HEK293 (cell line): Measurements from ENCODE around the gene CLTCL1.

Source experiments
- KLF1 ChIP-seq: fragments of 450-650 bp; formaldehyde crosslinking; IDR thresholded peaks from 2 replicates; pipeline ENCODE4 v1.5.1; 2016; ENCODE audit warnings: missing biosample characterization, missing genetic modification characterization
- KLF16 ChIP-seq: fragments of 450-650 bp; formaldehyde crosslinking; IDR thresholded peaks from 2 replicates; pipeline ENCODE4 v1.5.1; 2017; ENCODE audit warnings: missing biosample characterization, missing genetic modification characterization
- KLF9 ChIP-seq: fragments of 450-650 bp; formaldehyde crosslinking; IDR thresholded peaks from 2 replicates; pipeline ENCODE4 v1.5.1; 2016; ENCODE audit warnings: missing biosample characterization, missing genetic modification characterization, low read depth
- MEIS1 ChIP-seq: sonication (generic); formaldehyde crosslinking; IDR thresholded peaks from 2 replicates; pipeline ENCODE4 v1.8.1; 2022; ENCODE audit warnings: missing genetic modification reagents, mild to moderate bottlenecking, borderline replicate concordance
- OVOL3 ChIP-seq: fragments of 450-650 bp; formaldehyde crosslinking; IDR thresholded peaks from 2 replicates; pipeline ENCODE4 v1.5.1; 2016; ENCODE audit warnings: missing biosample characterization, missing genetic modification characterization
- RBAK ChIP-seq: fragments of 450-650 bp; formaldehyde crosslinking; IDR thresholded peaks from 2 replicates; pipeline ENCODE4 v1.5.1; 2016; ENCODE audit warnings: missing biosample characterization, missing genetic modification characterization
- SP3 ChIP-seq: fragments of 450-650 bp; formaldehyde crosslinking; IDR thresholded peaks from 2 replicates; pipeline ENCODE4 v1.5.1; 2016; ENCODE audit warnings: missing biosample characterization, missing genetic modification characterization
- SP7 ChIP-seq: fragments of 450-650 bp; formaldehyde crosslinking; IDR thresholded peaks from 2 replicates; pipeline ENCODE4 v1.5.1; 2016; ENCODE audit warnings: missing biosample characterization, missing genetic modification characterization
- YY1 ChIP-seq: fragments of 450-650 bp; formaldehyde crosslinking; IDR thresholded peaks from 2 replicates; pipeline ENCODE4 v1.5.1; 2018; ENCODE audit warnings: missing biosample characterization, missing genetic modification characterization
- ZBTB10 ChIP-seq: fragments of 450-650 bp; formaldehyde crosslinking; IDR thresholded peaks from 2 replicates; pipeline ENCODE4 v1.5.1; 2016; ENCODE audit warnings: missing biosample characterization, missing genetic modification characterization
- ZBTB20 ChIP-seq: fragments of 450-650 bp; formaldehyde crosslinking; IDR thresholded peaks from 2 replicates; pipeline ENCODE4 v1.5.1; 2016; ENCODE audit warnings: missing biosample characterization, missing genetic modification characterization
- ZBTB21 ChIP-seq: fragments of 450-650 bp; formaldehyde crosslinking; IDR thresholded peaks from 2 replicates; pipeline ENCODE4 v1.5.1; 2017; ENCODE audit warnings: missing biosample characterization, missing genetic modification characterization
- ZBTB48 ChIP-seq: fragments of 450-650 bp; formaldehyde crosslinking; IDR thresholded peaks from 2 replicates; pipeline ENCODE4 v1.5.1; 2016; ENCODE audit warnings: missing biosample characterization, missing genetic modification characterization
- ZBTB7A ChIP-seq: fragments of 450-650 bp; formaldehyde crosslinking; IDR thresholded peaks from 2 replicates; pipeline ENCODE4 v1.5.1; 2016; ENCODE audit warnings: low read depth, missing biosample characterization, missing genetic modification characterization
- ZFHX2 ChIP-seq: fragments of 450-650 bp; formaldehyde crosslinking; conservative IDR thresholded peaks from 2 replicates; pipeline ENCODE4 v1.5.1; 2016; ENCODE audit warnings: missing biosample characterization, missing genetic modification characterization
- ZNF138 ChIP-seq: fragments of 450-650 bp; formaldehyde crosslinking; IDR thresholded peaks from 2 replicates; pipeline ENCODE4 v1.5.1; 2016; ENCODE audit warnings: missing biosample characterization, missing genetic modification characterization, borderline replicate concordance
- ZNF18 ChIP-seq: fragments of 450-650 bp; formaldehyde crosslinking; IDR thresholded peaks from 2 replicates; pipeline ENCODE4 v1.5.1; 2016; ENCODE audit warnings: missing biosample characterization, missing genetic modification characterization
- ZNF2 ChIP-seq: fragments of 450-650 bp; formaldehyde crosslinking; IDR thresholded peaks from 2 replicates; pipeline ENCODE4 v1.5.1; 2016; ENCODE audit warnings: missing biosample characterization, missing genetic modification characterization
- ZNF335 ChIP-seq: fragments of 450-650 bp; formaldehyde crosslinking; conservative IDR thresholded peaks from 2 replicates; pipeline ENCODE4 v1.5.1; 2016; ENCODE audit warnings: missing biosample characterization, missing genetic modification characterization
- ZNF350 ChIP-seq: fragments of 450-650 bp; formaldehyde crosslinking; IDR thresholded peaks from 2 replicates; pipeline ENCODE4 v1.5.0; 2017; ENCODE audit warnings: missing biosample characterization, mild to moderate bottlenecking, missing genetic modification characterization
- ZNF366 ChIP-seq: fragments of 450-650 bp; formaldehyde crosslinking; conservative IDR thresholded peaks from 2 replicates; pipeline ENCODE4 v1.5.1; 2016; ENCODE audit warnings: missing biosample characterization, missing genetic modification characterization
- ZNF394 ChIP-seq: fragments of 450-650 bp; formaldehyde crosslinking; IDR thresholded peaks from 2 replicates; pipeline ENCODE4 v1.5.1; 2016; ENCODE audit warnings: missing biosample characterization, missing genetic modification characterization, mild to moderate bottlenecking, moderate library complexity, borderline replicate concordance
- ZNF488 ChIP-seq: fragments of 450-650 bp; formaldehyde crosslinking; IDR thresholded peaks from 2 replicates; pipeline ENCODE4 v1.5.1; 2016; ENCODE audit warnings: missing biosample characterization, missing genetic modification characterization
- ZNF501 ChIP-seq: fragments of 450-650 bp; formaldehyde crosslinking; IDR thresholded peaks from 2 replicates; pipeline ENCODE4 v1.5.1; 2016; ENCODE audit warnings: missing biosample characterization, missing genetic modification characterization
- ZNF571 ChIP-seq: fragments of 450-650 bp; formaldehyde crosslinking; IDR thresholded peaks from 2 replicates; pipeline ENCODE4 v1.5.0; 2017; ENCODE audit warnings: missing biosample characterization, missing genetic modification characterization
- ZNF629 ChIP-seq: fragments of 450-650 bp; formaldehyde crosslinking; IDR thresholded peaks from 2 replicates; pipeline ENCODE4 v1.5.1; 2017; ENCODE audit warnings: missing biosample characterization, missing genetic modification characterization
- ZNF768 ChIP-seq: fragments of 450-650 bp; formaldehyde crosslinking; IDR thresholded peaks from 2 replicates; pipeline ENCODE4 v1.5.1; 2018; ENCODE audit warnings: missing biosample characterization, mild to moderate bottlenecking, missing genetic modification characterization
- ZNF777 ChIP-seq: fragments of 450-650 bp; formaldehyde crosslinking; IDR thresholded peaks from 2 replicates; pipeline ENCODE4 v1.5.1; 2017; ENCODE audit warnings: missing biosample characterization, missing genetic modification characterization, borderline replicate concordance
- ZSCAN23 ChIP-seq: fragments of 450-650 bp; formaldehyde crosslinking; IDR thresholded peaks from 2 replicates; pipeline ENCODE4 v1.5.1; 2016; ENCODE audit warnings: missing biosample characterization, missing genetic modification characterization
- ZXDB ChIP-seq: fragments of 450-650 bp; formaldehyde crosslinking; IDR thresholded peaks from 2 replicates; pipeline ENCODE4 v1.5.1; 2016; ENCODE audit warnings: missing biosample characterization, missing genetic modification characterization
- TF ChIP-seq, protein P1 (sequence below): fragments of 450-650 bp; formaldehyde crosslinking; IDR thresholded peaks from 2 replicates; pipeline ENCODE4 v1.5.1; 2016; ENCODE audit warnings: missing biosample characterization, missing genetic modification characterization
- TF ChIP-seq, protein P2 (sequence below): IDR thresholded peaks from 2 replicates; pipeline ENCODE4 v1.6.1; 2011; ENCODE audit warnings: mild to moderate bottlenecking, low read depth, low read length, borderline replicate concordance

Gene CLTCL1

DNA sequence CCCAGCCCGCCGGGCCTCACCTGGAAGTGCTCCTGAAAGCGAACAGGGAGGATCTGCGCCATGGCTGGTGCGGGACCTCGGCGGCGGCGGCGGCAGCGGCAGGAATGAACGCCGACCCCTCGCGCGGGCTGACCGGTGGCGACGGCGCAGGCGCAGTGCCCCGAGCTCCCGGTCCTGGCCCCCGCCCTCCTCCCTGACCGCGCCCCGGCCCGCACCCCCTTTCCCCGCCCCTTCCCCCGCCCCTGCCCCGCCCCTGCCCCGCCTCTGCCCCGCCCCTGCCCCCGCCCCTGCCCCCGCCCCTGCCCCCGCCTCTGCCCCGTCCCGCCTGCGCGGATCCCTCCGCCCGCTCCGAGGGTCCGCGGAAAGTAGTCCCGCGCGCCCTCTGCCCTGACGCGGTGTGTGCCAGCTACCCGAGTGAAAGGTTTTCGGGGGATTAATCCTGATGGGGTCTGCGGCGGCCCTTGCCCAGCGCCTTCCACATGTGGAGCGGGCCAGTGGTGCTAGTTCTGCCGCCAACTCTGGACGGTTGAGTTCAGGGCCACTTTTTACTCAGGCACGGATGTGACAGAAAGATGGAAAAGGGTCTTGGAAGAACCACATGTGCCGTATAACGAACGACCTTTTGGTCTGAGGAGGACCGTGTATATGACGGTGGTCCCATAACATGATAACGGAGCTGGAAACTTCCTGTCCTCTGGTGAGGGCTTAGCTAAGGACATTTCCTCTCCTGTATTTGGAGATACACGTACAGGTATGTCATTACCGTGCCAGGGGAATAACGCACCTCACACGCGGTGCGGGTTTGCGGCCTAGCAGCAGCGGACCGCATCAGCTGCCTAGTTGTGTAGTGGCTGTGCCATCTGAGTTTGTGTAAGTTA, at the start of gene CLTCL1 (continued):
- TF ChIP-seq ZBTB10 (tag by site-specific recombination), result 0 out of 2 replicates have a peak, but pooled peaks have one; percentile 38
- peak; percentile 69; the same call in 1 of the 2 replicates for TF ChIP-seq ZNF2 (tag by site-specific recombination)
- TF ChIP-seq ZNF138 (tag by site-specific recombination), result no peak
- 0 out of 2 replicates have a peak, but pooled peaks have one; percentile 27 for TF ChIP-seq YY1 (tag by site-specific recombination)
- TF ChIP-seq ZBTB20 (tag by site-specific recombination), result peak; percentile 32; the same call in 1 of the 2 replicates
- TF ChIP-seq, protein P1, sequence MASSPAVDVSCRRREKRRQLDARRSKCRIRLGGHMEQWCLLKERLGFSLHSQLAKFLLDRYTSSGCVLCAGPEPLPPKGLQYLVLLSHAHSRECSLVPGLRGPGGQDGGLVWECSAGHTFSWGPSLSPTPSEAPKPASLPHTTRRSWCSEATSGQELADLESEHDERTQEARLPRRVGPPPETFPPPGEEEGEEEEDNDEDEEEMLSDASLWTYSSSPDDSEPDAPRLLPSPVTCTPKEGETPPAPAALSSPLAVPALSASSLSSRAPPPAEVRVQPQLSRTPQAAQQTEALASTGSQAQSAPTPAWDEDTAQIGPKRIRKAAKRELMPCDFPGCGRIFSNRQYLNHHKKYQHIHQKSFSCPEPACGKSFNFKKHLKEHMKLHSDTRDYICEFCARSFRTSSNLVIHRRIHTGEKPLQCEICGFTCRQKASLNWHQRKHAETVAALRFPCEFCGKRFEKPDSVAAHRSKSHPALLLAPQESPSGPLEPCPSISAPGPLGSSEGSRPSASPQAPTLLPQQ (tag by site-specific recombination), result peak; percentile 25; the same call in 1 of the 2 replicates
- peak; percentile 50; the same call in 1 of the 2 replicates for TF ChIP-seq ZFHX2
- peak; percentile 65 for TF ChIP-seq KLF9 (tag by site-specific recombination)
- TF ChIP-seq ZNF777 (tag by site-specific recombination), result peak; percentile 90
- peak; percentile 83 for TF ChIP-seq SP3 (tag by site-specific recombination)
- 0 out of 2 replicates have a peak, but pooled peaks have one; percentile 33 for TF ChIP-seq ZSCAN23 (tag by site-specific recombination)
- no peak for TF ChIP-seq ZNF571 (tag by site-specific recombination)
- no peak for TF ChIP-seq MEIS1 (CRISPR knock-in tag)
- TF ChIP-seq ZNF18 (tag by site-specific recombination), result 0 out of 2 replicates have a peak, but pooled peaks have one; percentile 29
- TF ChIP-seq ZBTB21 (tag by site-specific recombination), result 0 out of 2 replicates have a peak, but pooled peaks have one; percentile 48
- TF ChIP-seq OVOL3 (tag by site-specific recombination), result peak; percentile 75; the same call in 1 of the 2 replicates
- TF ChIP-seq ZBTB48, result peak; percentile 69; the same call in 1 of the 2 replicates
- TF ChIP-seq, protein P2, sequence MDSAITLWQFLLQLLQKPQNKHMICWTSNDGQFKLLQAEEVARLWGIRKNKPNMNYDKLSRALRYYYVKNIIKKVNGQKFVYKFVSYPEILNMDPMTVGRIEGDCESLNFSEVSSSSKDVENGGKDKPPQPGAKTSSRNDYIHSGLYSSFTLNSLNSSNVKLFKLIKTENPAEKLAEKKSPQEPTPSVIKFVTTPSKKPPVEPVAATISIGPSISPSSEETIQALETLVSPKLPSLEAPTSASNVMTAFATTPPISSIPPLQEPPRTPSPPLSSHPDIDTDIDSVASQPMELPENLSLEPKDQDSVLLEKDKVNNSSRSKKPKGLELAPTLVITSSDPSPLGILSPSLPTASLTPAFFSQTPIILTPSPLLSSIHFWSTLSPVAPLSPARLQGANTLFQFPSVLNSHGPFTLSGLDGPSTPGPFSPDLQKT, result no peak
- TF ChIP-seq RBAK (tag by site-specific recombination), result no peak
- TF ChIP-seq ZNF501, result 0 out of 2 replicates have a peak, but pooled peaks have one; percentile 61
- TF ChIP-seq ZXDB, result peak; percentile 75
- peak; percentile 98 for TF ChIP-seq ZNF335
- peak; percentile 47 for TF ChIP-seq KLF1 (tag by site-specific recombination)
- 0 out of 2 replicates have a peak, but pooled peaks have one; percentile 38 for TF ChIP-seq ZNF350
- no peak for TF ChIP-seq ZNF768 (tag by site-specific recombination)
- TF ChIP-seq KLF16, result peak; percentile 68
- TF ChIP-seq ZNF394 (tag by site-specific recombination), result peak; percentile 50
- TF ChIP-seq ZBTB7A, result peak; percentile 86
- TF ChIP-seq ZNF366 (tag by site-specific recombination), result peak; percentile 54
- TF ChIP-seq ZNF488 (tag by site-specific recombination), result no peak
- TF ChIP-seq ZNF629 (tag by site-specific recombination), result 0 out of 2 replicates have a peak, but pooled peaks have one; percentile 18
- peak; percentile 76 for TF ChIP-seq SP7 (tag by site-specific recombination)
